Large intestine (tissue), 12 donors: ENCODE data around the gene OPTN. TPM values are rescaled to one million over a fixed set of nuclear protein-coding genes. Genes with fewer than 3 reads are reported as not detected.
"Not testable (repeated sequence)": the region's sequence is repeated elsewhere in the genome, so short reads cannot be mapped to it uniquely, and the experiment has no call there.

Source experiments
- DNase-seq, 2 donors: peaks; one replicate each; pipeline versions ENCODE4 v3.0.0 to v3.0.0-alpha.2; 2013
- H3K27ac ChIP-seq: one replicate; pipeline ENCODE4 v1.5.1; 2013; ENCODE audit warnings: low read length
- H3K27me3 ChIP-seq: 2 replicates; pipeline ENCODE4 v1.6.1; 2013; ENCODE audit warnings: low read length; ENCODE audit not compliant: control insufficient read depth, insufficient read depth
- H3K36me3 ChIP-seq: 2 replicates; pipeline ENCODE4 v1.6.1; 2013; ENCODE audit warnings: low read length; ENCODE audit not compliant: control insufficient read depth, insufficient read depth
- H3K4me1 ChIP-seq: one replicate; pipeline ENCODE4 v1.6.1; 2013; ENCODE audit warnings: low read length; ENCODE audit not compliant: control insufficient read depth, insufficient read depth
- H3K4me3 ChIP-seq: one replicate; pipeline ENCODE4 v1.5.1; 2013; ENCODE audit warnings: low read length
- H3K9me3 ChIP-seq: one replicate; pipeline ENCODE4 v1.6.1; 2013; ENCODE audit warnings: mild to moderate bottlenecking, low read depth, low read length, moderate library complexity; ENCODE audit not compliant: control insufficient read depth
- WGBS: methylation state at CpG from one replicate; pipeline ENCODE4 v1.1.5; 2013; ENCODE audit warnings: low lambda C conversion rate; ENCODE audit not compliant: insufficient coverage; 5-methylcytosine and 5-hydroxymethylcytosine counted together
- long read RNA-seq, 11 donors: transcript quantifications; one replicate each; lab custom pipeline, GENCODE V29; 2026
- polyA plus RNA-seq: library from polyadenylated mRNA; unstranded; fragments of 120-200 nt; gene quantifications from one replicate; pipeline ENCODE4 v1.2.1, GENCODE V29; 2013

The OPTN gene
- polyA plus RNA-seq: 68.6 TPM
- long read RNA-seq, donor 1, partial matches to known transcripts: 0 of 3 reads
- long read RNA-seq, donor 1, other reads (novel, unspliced or antisense): 0 of 3 reads
- long read RNA-seq, donor 2, transcript OPTN-205 (14 exons, 3,321 nt): major isoform, 7 of 33 reads
- long read RNA-seq, donor 2, partial matches to known transcripts: 23 of 33 reads
- long read RNA-seq, donor 2, other reads (novel, unspliced or antisense): 0 of 33 reads
- long read RNA-seq, donor 3: 0 reads
- long read RNA-seq, donor 4, partial matches to known transcripts: 0 of 2 reads
- long read RNA-seq, donor 4, other reads (novel, unspliced or antisense): 0 of 2 reads
- long read RNA-seq, donor 5, transcript OPTN-205 (14 exons, 3,321 nt): major isoform, 7 of 9 reads
- long read RNA-seq, donor 5, partial matches to known transcripts: 0 of 9 reads
- long read RNA-seq, donor 5, other reads (novel, unspliced or antisense): 0 of 9 reads
- long read RNA-seq, donor 6, transcript OPTN-205 (14 exons, 3,321 nt): major isoform, 10 of 26 reads
- long read RNA-seq, donor 6, partial matches to known transcripts: 14 of 26 reads
- long read RNA-seq, donor 6, other reads (novel, unspliced or antisense): 0 of 26 reads
- long read RNA-seq, donor 7, partial matches to known transcripts: 8 of 11 reads
- long read RNA-seq, donor 7, other reads (novel, unspliced or antisense): 0 of 11 reads
- long read RNA-seq, donor 8, transcript OPTN-205 (14 exons, 3,321 nt): major isoform, 12 of 19 reads
- long read RNA-seq, donor 8, partial matches to known transcripts: 6 of 19 reads
- long read RNA-seq, donor 8, other reads (novel, unspliced or antisense): 0 of 19 reads
- long read RNA-seq, donor 9, transcript OPTN-205 (14 exons, 3,321 nt): major isoform, 7 of 14 reads
- long read RNA-seq, donor 9, partial matches to known transcripts: 7 of 14 reads
- long read RNA-seq, donor 9, other reads (novel, unspliced or antisense): 0 of 14 reads
- long read RNA-seq, donor 10, transcript OPTN-205 (14 exons, 3,321 nt): major isoform, 13 of 16 reads
- long read RNA-seq, donor 10, partial matches to known transcripts: 0 of 16 reads
- long read RNA-seq, donor 10, other reads (novel, unspliced or antisense): 0 of 16 reads
- long read RNA-seq, donor 11, transcript OPTN-205 (14 exons, 3,321 nt): major isoform, 6 of 16 reads
- long read RNA-seq, donor 11, partial matches to known transcripts: 9 of 16 reads
- long read RNA-seq, donor 11, other reads (novel, unspliced or antisense): 0 of 16 reads

DNA sequence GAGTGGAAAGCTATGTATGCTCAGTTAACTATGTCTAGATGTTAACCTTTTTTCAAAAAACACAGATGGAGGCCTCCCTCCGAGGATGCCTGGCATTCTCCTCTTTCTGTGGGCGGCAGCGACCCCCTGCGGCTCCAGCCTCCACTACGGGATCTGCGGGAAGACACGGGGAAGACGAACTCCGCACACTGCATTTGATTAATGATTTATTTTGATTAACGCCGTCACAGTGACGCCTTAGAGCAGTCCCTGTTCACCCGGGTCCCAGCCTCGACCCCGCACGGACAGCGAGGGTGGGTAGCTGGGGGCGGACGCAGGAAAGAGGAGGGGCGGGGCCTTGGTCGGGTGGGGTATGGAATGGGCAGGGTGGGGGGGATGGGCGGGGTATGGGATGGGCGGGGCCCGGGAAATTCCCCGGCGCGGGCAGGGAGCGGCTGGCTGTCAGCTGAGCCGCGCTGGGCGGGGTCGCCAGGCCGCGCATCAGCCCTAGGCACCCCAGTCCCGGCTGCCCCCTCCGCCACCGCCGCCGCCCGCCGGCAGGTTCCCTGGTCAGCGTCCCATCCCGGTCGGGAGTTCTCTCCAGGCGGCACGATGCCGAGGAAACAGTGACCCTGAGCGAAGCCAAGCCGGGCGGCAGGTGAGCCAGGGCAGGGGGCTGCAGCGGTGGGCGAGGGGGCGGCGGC, at the start of gene OPTN:
TSS of gene OPTN (plus strand) at position 498 of the 683 bp plus-strand sequence. CDS start 8,960 bp downstream, outside the sequence.
- WGBS: no CpG with 5 or more reads among the region's 54 CpGs
- peaks cover 13% of the 10 kb centered on the region for H3K4me1 ChIP-seq
- peak within 1 kb of the TSS; percentile 93 for H3K27ac ChIP-seq
- H3K4me3 ChIP-seq: peak within 1 kb of the TSS; percentile 67
- H3K27me3 ChIP-seq: no peaks in the 10 kb centered on the region
- peak; percentile 80 to 88 for DNase-seq
- no peaks in the 10 kb centered on the region for H3K36me3 ChIP-seq
- H3K9me3 ChIP-seq: no peaks in the 10 kb centered on the region

DNA sequence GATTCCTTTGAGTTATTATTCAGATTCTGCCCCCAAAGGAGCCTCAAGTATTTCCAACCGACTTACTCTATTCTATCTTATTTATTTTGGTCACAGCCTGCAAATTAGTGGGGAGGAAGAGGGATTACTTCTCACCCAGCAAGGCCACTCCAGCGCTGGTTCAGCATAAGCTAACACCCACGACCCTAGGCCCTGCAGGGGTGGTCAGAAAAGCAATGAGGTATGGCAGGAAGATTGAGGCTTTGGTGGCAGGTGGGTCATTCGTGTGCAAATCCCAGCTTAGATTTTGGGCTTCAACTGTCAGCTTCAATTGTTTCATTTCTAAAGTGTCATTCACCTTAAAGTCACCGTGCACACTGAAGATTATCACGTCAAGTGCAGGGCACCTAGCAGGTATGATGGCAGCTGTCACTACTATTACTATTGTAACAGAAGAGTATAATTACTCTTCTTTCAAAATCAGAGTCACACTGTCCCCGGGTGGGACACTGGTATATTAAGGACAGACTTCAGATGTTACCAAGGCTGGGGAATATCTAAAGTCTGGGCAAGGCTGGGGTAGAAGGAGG, 48.8 kb upstream of the OPTN start:
- no CpG with 5 or more reads among the region's 7 CpGs for WGBS
- H3K27ac ChIP-seq: no peak overlapping the region

DNA sequence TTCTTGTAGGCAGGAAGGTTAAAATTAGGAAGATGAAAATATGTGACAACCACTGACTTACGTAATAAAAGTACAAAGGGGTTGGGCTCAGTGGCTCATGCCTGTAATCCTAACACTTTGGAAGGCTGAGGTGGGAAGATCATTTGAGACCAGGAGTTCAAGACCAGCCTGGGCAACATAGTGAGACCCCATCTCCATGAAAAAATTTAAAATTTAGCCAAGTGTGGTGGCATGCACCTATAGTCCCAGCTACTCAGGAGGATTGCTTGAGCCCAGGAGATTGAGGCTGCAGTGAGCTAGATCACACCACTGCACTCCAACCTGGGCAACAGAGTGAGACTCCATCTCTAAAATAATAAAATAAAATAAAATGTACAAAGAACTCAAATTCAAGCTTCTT, 46.8 kb upstream of the OPTN start:
- H3K9me3 ChIP-seq: not testable (repeated sequence)

More for the DNA sequence above, 48.8 kb upstream of the OPTN start:
- no peaks in the 10 kb centered on the region for H3K36me3 ChIP-seq
- DNase-seq: no peak
- H3K9me3 ChIP-seq: no peaks in the 10 kb centered on the region
- H3K27me3 ChIP-seq: peaks cover 2% of the 10 kb centered on the region
- H3K4me1 ChIP-seq: no peaks in the 10 kb centered on the region
- no peak overlapping the region for H3K4me3 ChIP-seq

DNA sequence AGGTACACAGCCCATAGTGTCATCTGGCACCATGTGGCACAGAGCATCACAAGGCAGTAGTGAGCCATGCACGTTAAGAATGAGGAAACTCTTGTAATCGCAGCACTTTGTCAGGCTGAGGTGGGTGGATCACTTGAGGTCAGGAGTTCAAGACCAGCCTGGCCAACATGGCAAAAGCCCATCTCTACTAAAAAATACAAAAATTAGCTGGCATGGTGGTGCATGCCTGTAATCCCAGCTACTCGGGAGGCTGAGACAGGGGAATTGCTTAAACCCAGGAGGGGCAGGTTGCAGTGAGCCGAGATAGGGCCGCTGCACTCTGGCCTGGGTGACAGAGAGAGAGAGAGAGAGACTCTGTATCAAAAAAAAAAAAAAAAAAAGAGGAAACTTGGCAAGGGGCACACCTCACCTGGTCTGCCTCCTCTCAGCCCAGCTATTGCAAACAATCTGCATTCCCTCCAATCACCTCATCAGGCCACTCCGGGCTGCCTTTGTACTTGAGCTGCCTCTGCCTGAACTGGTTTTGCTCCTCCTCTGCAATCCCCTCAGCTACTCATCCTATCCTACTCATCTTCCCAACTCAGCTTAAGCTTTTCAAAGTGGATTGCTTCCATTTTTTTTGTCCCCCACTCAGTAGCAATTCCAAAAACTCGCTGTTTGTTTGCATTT, 46.0 kb upstream of the OPTN start:
- no CpG with 5 or more reads among the region's 7 CpGs for WGBS
- Histone ChIP-seq H3K36me3 (no peaks in the 10 kb centered on the region), H3K27ac (no peak overlapping the region), H3K4me3 (no peak overlapping the region), H3K9me3 (no peaks in the 10 kb centered on the region), H3K27me3 (peaks cover 2% of the 10 kb centered on the region), H3K4me1 (no peaks in the 10 kb centered on the region)
- DNase-seq: no peak

More for the DNA sequence above, 46.8 kb upstream of the OPTN start:
- DNase-seq, H3K36me3 ChIP-seq, H3K4me3 ChIP-seq, H3K27me3 ChIP-seq, H3K27ac ChIP-seq, H3K4me1 ChIP-seq: not testable (repeated sequence)
- no CpG with 5 or more reads among the region's 1 CpG for WGBS

DNA sequence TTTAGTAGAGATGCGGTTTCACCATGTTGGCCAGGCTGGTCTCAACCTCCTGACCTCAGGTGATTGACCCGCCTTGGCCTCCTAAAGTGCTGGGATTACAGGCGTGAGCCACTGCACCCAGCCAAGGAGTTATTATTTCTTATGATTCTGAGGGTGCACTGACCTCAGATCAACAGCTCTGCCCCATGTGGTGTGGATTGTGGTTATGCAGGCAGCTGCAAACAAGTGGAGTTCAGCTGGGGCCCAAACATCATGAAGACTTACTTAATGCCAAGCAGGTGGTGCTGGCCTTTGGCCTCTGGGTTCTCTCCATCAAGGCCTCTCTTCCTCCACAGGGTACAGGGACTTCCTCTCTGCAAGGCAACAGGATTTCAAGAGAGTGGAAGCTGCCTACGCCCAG, 45.1 kb upstream of the OPTN start:
- 60% methylated on average over 1 of the region's 4 CpGs for WGBS
- H3K4me3 ChIP-seq: no peak overlapping the region
- no peaks in the 10 kb centered on the region for H3K36me3 ChIP-seq
- peaks cover 2% of the 10 kb centered on the region for H3K27me3 ChIP-seq
- no peaks in the 10 kb centered on the region for H3K9me3 ChIP-seq
- no peak overlapping the region for H3K27ac ChIP-seq
- no peak for DNase-seq
- no peaks in the 10 kb centered on the region for H3K4me1 ChIP-seq

DNA sequence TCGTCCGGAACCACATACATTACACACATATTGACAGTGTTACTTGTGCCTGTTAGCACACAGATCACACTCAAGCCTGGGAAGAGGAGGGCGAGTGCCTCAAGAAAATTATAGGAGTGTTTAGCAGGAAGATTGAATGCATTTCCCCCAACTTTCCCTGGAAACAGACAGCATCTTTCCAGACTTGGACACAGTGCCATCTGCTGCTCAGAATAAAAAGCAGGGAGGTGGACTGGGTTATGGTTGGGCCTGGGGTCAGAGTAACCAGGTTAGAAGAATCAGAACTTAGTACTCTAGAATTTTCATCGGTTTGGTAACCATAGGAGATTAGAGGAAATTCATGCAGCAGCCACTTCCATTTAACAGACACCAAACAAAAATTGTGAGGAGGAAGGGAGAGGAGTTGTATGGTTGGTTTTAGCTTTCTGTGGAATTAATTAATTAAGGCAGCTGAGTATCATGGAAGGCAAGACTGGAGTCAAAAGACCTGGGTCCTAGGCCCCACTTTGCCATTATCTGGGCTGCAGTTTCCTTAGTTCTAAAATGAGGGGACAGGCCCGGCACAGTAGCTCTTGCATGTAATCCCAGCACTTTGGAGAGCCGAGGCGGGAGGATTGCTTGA, 43.4 kb upstream of the OPTN start:
- DNase-seq: peak in 1 of 2 donors; percentile 6
- no peak overlapping the region for H3K27ac ChIP-seq
- no peak overlapping the region for H3K4me3 ChIP-seq
- H3K9me3 ChIP-seq: no peaks in the 10 kb centered on the region
- H3K4me1 ChIP-seq: no peaks in the 10 kb centered on the region
- peaks cover 2% of the 10 kb centered on the region for H3K27me3 ChIP-seq
- no CpG with 5 or more reads among the region's 7 CpGs for WGBS
- H3K36me3 ChIP-seq: no peaks in the 10 kb centered on the region

DNA sequence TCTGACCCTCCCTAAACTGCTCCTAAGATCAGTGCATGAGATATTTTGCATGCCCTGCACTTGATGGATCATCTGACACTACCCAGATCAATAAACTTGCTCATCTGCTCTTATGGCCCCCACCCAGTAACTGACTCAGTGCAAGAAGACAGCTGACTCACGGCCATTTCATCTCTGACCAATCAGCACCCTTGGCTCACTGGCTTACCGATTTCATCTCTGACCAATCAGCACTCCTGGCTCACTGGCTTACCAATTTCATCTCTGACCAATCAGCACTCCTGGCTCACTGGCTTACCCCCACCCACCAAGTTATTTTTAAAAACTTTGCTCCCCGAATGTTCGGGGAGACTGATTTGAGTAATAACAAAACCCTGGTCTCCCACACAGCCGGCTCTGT, 37.2 kb upstream of the OPTN start:
- Histone ChIP-seq H3K4me1 (no peaks in the 10 kb centered on the region), H3K36me3 (no peaks in the 10 kb centered on the region), H3K27ac (no peak overlapping the region), H3K4me3 (no peak overlapping the region), H3K27me3 (peaks cover 2% of the 10 kb centered on the region), H3K9me3 (no peaks in the 10 kb centered on the region)
- WGBS: no CpG with 5 or more reads among the region's 5 CpGs
- DNase-seq: no peak

DNA sequence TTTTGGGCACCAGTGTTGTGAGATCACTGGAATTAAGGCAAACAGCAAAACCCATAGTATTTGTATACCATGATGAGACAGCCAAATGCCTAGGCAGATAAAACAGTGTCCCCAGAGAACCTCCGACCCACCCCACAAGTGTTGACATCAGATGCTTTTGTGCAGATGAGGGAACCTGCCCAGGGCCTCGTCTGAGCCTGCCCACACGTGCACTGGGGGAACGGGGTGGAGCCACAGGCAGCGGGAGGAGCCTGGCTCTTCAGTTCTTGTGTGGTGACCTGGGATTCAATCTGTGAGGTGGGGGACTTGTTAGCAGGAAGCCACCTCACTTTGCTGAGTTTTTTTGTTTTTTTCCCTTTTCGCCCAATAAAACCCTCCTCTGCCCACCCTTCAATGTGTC, 33.4 kb upstream of the OPTN start:
- Histone ChIP-seq H3K27ac (no peak overlapping the region), H3K27me3 (no peaks in the 10 kb centered on the region), H3K4me1 (no peaks in the 10 kb centered on the region), H3K9me3 (no peaks in the 10 kb centered on the region), H3K4me3 (no peak overlapping the region), H3K36me3 (no peaks in the 10 kb centered on the region)
- WGBS: no CpG with 5 or more reads among the region's 6 CpGs
- no peak for DNase-seq

DNA sequence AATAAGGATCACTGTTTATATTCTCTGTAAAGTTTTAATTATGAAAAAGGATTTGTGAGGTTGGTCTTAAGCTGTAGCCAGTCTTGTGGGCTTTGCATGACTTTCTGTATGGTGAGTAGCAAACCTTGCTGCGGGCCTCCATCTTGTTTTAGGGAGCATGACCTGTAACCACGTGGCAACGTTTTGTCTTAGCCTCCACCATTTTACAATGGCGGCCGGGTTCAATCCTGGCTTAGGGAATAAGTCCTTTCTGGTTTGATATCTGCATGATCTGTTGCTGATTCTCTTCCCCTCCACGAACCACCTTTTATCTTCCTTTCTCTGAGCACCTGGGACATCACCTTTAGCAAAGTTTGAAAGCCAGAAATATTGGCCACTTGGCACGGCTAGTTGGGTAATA, 32.5 kb upstream of the OPTN start:
- Histone ChIP-seq H3K4me3 (no peak overlapping the region), H3K36me3 (no peaks in the 10 kb centered on the region), H3K27ac (no peak overlapping the region), H3K9me3 (no peaks in the 10 kb centered on the region), H3K4me1 (no peaks in the 10 kb centered on the region), H3K27me3 (no peaks in the 10 kb centered on the region)
- WGBS: 95% methylated on average over 2 of the region's 7 CpGs
- DNase-seq: no peak
